WI38 (cell line): ENCODE results near the gene MGA.

Source experiments
- H3K4me3 ChIP-seq: 2 replicates; pipeline ENCODE4 v1.5.1; 2011; ENCODE audit warnings: low read depth, mild to moderate bottlenecking, control low read depth, low read length
- CTCF ChIP-seq: IDR thresholded peaks from 2 replicates; pipeline ENCODE4 v1.5.1; 2012; ENCODE audit warnings: low read depth, mild to moderate bottlenecking, control low read depth, low read length

The MGA gene

GRCh38 chr15:41689834-41690233 is 29.6 kb downstream of the MGA start:
- no peak for TF ChIP-seq CTCF
- no peak overlapping the region for H3K4me3 ChIP-seq

GRCh38 chr15:41690636-41691035 is 30.4 kb downstream of the MGA start:
- no peak for TF ChIP-seq CTCF
- H3K4me3 ChIP-seq: no peak overlapping the region

- TF ChIP-seq CTCF: no peak
- H3K4me3 ChIP-seq: no peak overlapping the region
Observed at GRCh38 chr15:41691471-41691870, 31.3 kb downstream of the MGA start.

- no peak overlapping the region for H3K4me3 ChIP-seq
- TF ChIP-seq CTCF: no peak
Observed at GRCh38 chr15:41692049-41692448, 31.8 kb downstream of the MGA start.

- no peak for TF ChIP-seq CTCF
- H3K4me3 ChIP-seq: no peak overlapping the region
Observed at GRCh38 chr15:41693757-41694156, 33.6 kb downstream of the MGA start.

GRCh38 chr15:41695750-41696436 is 35.7 kb downstream of the MGA start:
- TF ChIP-seq CTCF: no peak
- no peak overlapping the region for H3K4me3 ChIP-seq

GRCh38 chr15:41698779-41699178 is 38.6 kb downstream of the MGA start:
- H3K4me3 ChIP-seq: no peak overlapping the region
- TF ChIP-seq CTCF: no peak
